K562 (cell line): ENCODE data around the gene ARHGAP22. TPM values are rescaled to one million over a fixed set of nuclear protein-coding genes. Genes with fewer than 3 reads are reported as not detected.

Source experiments
- CBFA2T3 ChIP-seq: fragments of 450-650 bp; IDR thresholded peaks from 2 replicates; pipeline ENCODE4 v1.6.1; 2017
- ELK1 ChIP-seq: sonication (generic); formaldehyde crosslinking; IDR thresholded peaks from 2 replicates; pipeline ENCODE4 v1.8.1; 2022; ENCODE audit warnings: missing genetic modification reagents
- ETV1 ChIP-seq: fragments of 450-650 bp; conservative IDR thresholded peaks from 2 replicates; pipeline ENCODE4 v1.6.1; 2016; ENCODE audit warnings: missing genetic modification characterization, control low read depth, low read depth, missing compliant biosample characterization
- MAZ ChIP-seq, 2 experiments: fragments of 450-650 bp in 1 of 2; sonication (generic) in 1 of 2; formaldehyde crosslinking; IDR thresholded peaks in 1 of 2; conservative IDR thresholded peaks in 1 of 2; 2 replicates each; pipeline versions ENCODE4 v1.4.0 to v1.5.0; 2020; ENCODE audit warnings: mild to moderate bottlenecking in 1 of 2, missing genetic modification reagents in 1 of 2
- MGA ChIP-seq: fragments of 450-650 bp; IDR thresholded peaks from 2 replicates; pipeline ENCODE4 v1.6.1; 2016; ENCODE audit warnings: mild to moderate bottlenecking, moderate library complexity
- MITF ChIP-seq: IDR thresholded peaks from 2 replicates; pipeline ENCODE4 v1.6.1; 2014; ENCODE audit warnings: antibody characterized with exemption
- SIX5 ChIP-seq, 2 experiments: IDR thresholded peaks; 2 replicates each; pipeline ENCODE4 v1.6.1; 2011; ENCODE audit warnings: low read length in 2 of 2, borderline replicate concordance in 1 of 2, low read depth in 1 of 2, mild to moderate bottlenecking in 1 of 2, moderate library complexity in 1 of 2; ENCODE audit not compliant: insufficient read depth in 1 of 2
- SMARCE1 ChIP-seq: fragments of 450-650 bp; IDR thresholded peaks from 2 replicates; pipeline ENCODE4 v1.7.1; 2016; ENCODE audit warnings: mild to moderate bottlenecking
- TEAD4 ChIP-seq, 2 experiments: sonication (generic) in 1 of 2; formaldehyde crosslinking in 1 of 2; IDR thresholded peaks; 2 replicates each; pipeline versions ENCODE4 v1.6.1 to v1.8.0; 2012 to 2022; ENCODE audit warnings: borderline replicate concordance in 1 of 2, inconsistent platforms in 1 of 2, low read length in 1 of 2, mild to moderate bottlenecking in 1 of 2, missing genetic modification reagents in 1 of 2
- ZBTB2 ChIP-seq: fragments of 450-650 bp; IDR thresholded peaks from 2 replicates; pipeline ENCODE4 v1.6.1; 2016; ENCODE audit warnings: antibody characterized with exemption
- polyA plus RNA-seq, 8 experiments: library from polyadenylated mRNA; depleted of rRNA in 4 of 8; stranded (reverse) in 5 of 8; unstranded in 3 of 8; fragments of >200 nt; fragmentation: Nextera tagmentation in 2 of 8; fragmentation: Illumina TruSeq in 1 of 8; extraction: Ambion mirVana in 2 of 8; extraction: Trizol in 1 of 8; gene quantifications; 2 replicates each; pipeline versions ENCODE4 v1.2.1 to v1.2.3, GENCODE V29; 2011 to 2014; ENCODE audit warnings: inconsistent platforms in 1 of 8, missing spikeins in 1 of 8
- total RNA-seq, 7 experiments: library from RNA; depleted of rRNA in 6 of 7; stranded (reverse); fragments of >200 nt in 6 of 7; fragmentation: Illumina TruSeq in 2 of 7; extraction: Trizol in 2 of 7; gene quantifications; 2 replicates each; pipeline versions ENCODE4 v1.2.1 to v1.2.3, GENCODE V29; 2011 to 2021; ENCODE audit warnings: low replicate concordance in 1 of 7

The ARHGAP22 gene
- total and polyA plus RNA-seq, 9 of the 15 experiments (the other 6 are each of a cell fraction or from before 2014, with no cell fraction given) = 1.3 to 28.1 (median 12.7) TPM

DNA sequence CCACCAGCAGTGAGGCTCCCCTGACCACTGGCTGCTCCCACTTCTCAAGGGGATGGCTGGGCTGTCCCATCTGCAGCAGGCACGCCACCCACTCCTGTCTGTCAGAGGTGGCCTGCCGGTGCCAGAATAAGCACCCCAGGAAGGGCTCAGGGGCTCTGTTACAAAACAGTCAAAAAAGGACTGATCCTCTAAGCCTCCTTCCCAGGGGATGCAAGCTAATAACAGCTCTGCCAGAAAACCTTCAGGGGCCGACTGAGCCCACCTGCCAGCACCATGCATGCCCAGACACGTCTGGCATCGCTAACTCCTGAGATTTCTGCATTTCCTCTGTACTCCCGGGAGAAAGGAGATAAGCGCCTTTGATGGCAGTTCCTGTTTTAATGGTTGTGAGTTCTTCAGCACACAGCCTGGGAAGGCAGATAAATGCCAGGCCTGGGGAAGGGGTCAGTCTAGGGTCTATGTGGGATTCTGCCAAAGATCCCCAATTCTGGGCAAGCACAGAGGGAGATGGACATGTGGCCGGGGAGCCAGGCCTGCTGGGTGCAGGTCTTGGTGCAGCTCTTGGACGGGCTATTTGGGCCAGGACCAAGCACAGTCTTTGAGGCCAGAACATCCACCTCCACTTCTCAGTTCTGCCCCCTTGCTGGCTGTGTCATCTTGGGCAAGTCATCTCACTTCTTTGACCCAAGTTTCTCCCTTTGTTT lies 128.4 kb downstream of the ARHGAP22 start (continued):
- TF ChIP-seq MGA (no peak), ZBTB2 (peak; percentile 19; the same call in 1 of the 2 replicates), TEAD4 (IDR thresholded peaks at IDR 0.05; ENCODE audit: low read length) (peak; percentile 76), TEAD4 (CRISPR knock-in tag; IDR thresholded peaks at IDR 0.05; ENCODE audit: borderline replicate concordance) (no peak), MAZ (CRISPR knock-in tag; conservative IDR thresholded peaks at IDR 0.05 in 1 of 2, IDR thresholded peaks at IDR 0.05 in 1 of 2) (0 out of 4 replicates have a peak, but pooled peaks of 1 of the 2 experiments have one; percentile 22), CBFA2T3 (peak; percentile 84), MITF (no peak), ETV1 (tag) (0 out of 2 replicates have a peak, but pooled peaks have one; percentile 26), ELK1 (CRISPR knock-in tag) (no peak), SMARCE1 (peak; percentile 78), SIX5 (IDR thresholded peaks at IDR 0.05; ENCODE audit: borderline replicate concordance in 1 of 2, insufficient read depth in 1 of 2, low read depth in 1 of 2, low read length in 2 of 2) (no peak)
